Endothelial cell of hepatic sinusoid (primary cell): ENCODE measurements around the gene DYNC1I2.
"Not testable (repeated sequence)": the region's sequence is repeated elsewhere in the genome, so short reads cannot be mapped to it uniquely, and the experiment has no call there.

ENCODE experiments used
- in situ Hi-C: cut with HindIII; loops from 2 replicates; pipeline ENCODE4 v1.10.0; 2017; ENCODE audit warnings: low sequenced_read_pairs

The DYNC1I2 gene

GRCh38 chr2:171771463-171771862 is 84.2 kb downstream of the DYNC1I2 start:
- in situ Hi-C loops, result no loop called here

- in situ Hi-C loops, result no loop called here
Measured at GRCh38 chr2:171772373-171772772, 85.1 kb downstream of the DYNC1I2 start.

GRCh38 chr2:171774581-171774980 is 87.3 kb downstream of the DYNC1I2 start:
- in situ Hi-C loops, result not testable (repeated sequence)

GRCh38 chr2:171778515-171778914 is 91.2 kb downstream of the DYNC1I2 start:
- in situ Hi-C loops, result no loop called here

GRCh38 chr2:171785450-171785849 is 98.2 kb downstream of the DYNC1I2 start:
- in situ Hi-C loops, result no loop called here

- in situ Hi-C loops, result no loop called here
Measured at GRCh38 chr2:171787333-171788072, 100.2 kb downstream of the DYNC1I2 start.

- in situ Hi-C loops, result no loop called here
Measured at GRCh38 chr2:171788316-171788993, 101.2 kb downstream of the DYNC1I2 start.

- in situ Hi-C loops, result no loop called here
Measured at GRCh38 chr2:171789956-171790355, 102.7 kb downstream of the DYNC1I2 start.

- in situ Hi-C loops, result no loop called here
Measured at GRCh38 chr2:171791361-171791760, 104.1 kb downstream of the DYNC1I2 start.

GRCh38 chr2:171792157-171792556 is 104.9 kb downstream of the DYNC1I2 start:
- in situ Hi-C loops, result no loop called here

GRCh38 chr2:171792886-171793580 is 105.8 kb downstream of the DYNC1I2 start:
- in situ Hi-C loops, result no loop called here

- in situ Hi-C loops, result no loop called here
Measured at GRCh38 chr2:171793691-171794678, 106.7 kb downstream of the DYNC1I2 start.

- in situ Hi-C loops, result no loop called here
Measured at GRCh38 chr2:171794918-171795317, 107.6 kb downstream of the DYNC1I2 start.
